GM21576 (cell line): ENCODE results near the gene ICAM4.
A peak's percentile ranks its signal among the peaks of the same experiment; 100 is the strongest.

Experiments
- ATAC-seq: cut with Tn5 transposase; IDR thresholded peaks from one replicate; pipeline ENCODE4 v1.9.1; 2021; ENCODE audit warnings: mild to moderate bottlenecking, moderate library complexity; ENCODE audit not compliant: unreplicated experiment

The ICAM4 gene

GRCh38 chr19:10290357-10290875 lies 3.7 kb downstream of the ICAM4 start:
- ATAC-seq: no peak

GRCh38 chr19:10290876-10291553 lies 4.3 kb downstream of the ICAM4 start:
- ATAC-seq: no peak

GRCh38 chr19:10291554-10292205 lies 4.9 kb downstream of the ICAM4 start:
- ATAC-seq: no peak

- peak; percentile 37 for ATAC-seq
These were observed 5.5 kb downstream of the ICAM4 start for GRCh38 chr19:10292206-10292788.

GRCh38 chr19:10292789-10293636 lies 6.3 kb downstream of the ICAM4 start:
- ATAC-seq: no peak

GRCh38 chr19:10293637-10294367 lies 7.0 kb downstream of the ICAM4 start:
- ATAC-seq: no peak

- ATAC-seq: no peak
These were observed 7.6 kb downstream of the ICAM4 start for GRCh38 chr19:10294368-10294697.

GRCh38 chr19:10295305-10295846 lies 8.6 kb downstream of the ICAM4 start:
- ATAC-seq: no peak

GRCh38 chr19:10295847-10296591 lies 9.3 kb downstream of the ICAM4 start:
- no peak for ATAC-seq

GRCh38 chr19:10299545-10300458 lies 13.0 kb downstream of the ICAM4 start:
- no peak for ATAC-seq

GRCh38 chr19:10305139-10305806 lies 18.5 kb downstream of the ICAM4 start:
- no peak for ATAC-seq

- ATAC-seq: no peak
These were observed 19.6 kb downstream of the ICAM4 start for GRCh38 chr19:10306327-10306726.

GRCh38 chr19:10309423-10309822 lies 22.7 kb downstream of the ICAM4 start, which contains the start of gene ZGLP1:
Gene ZGLP1, minus strand, starts transcription at chr19:10309815.
- ATAC-seq: no peak

- peak; percentile 57 for ATAC-seq
These were observed 28.8 kb downstream of the ICAM4 start, which contains the start of gene FDX2 for GRCh38 chr19:10315335-10316214. Gene FDX2, minus strand, starts transcription at chr19:10316015. Its CDS starts 19 bp downstream, at chr19:10315996.

- no peak for ATAC-seq
These were observed 29.7 kb downstream of the ICAM4 start for GRCh38 chr19:10316229-10317044.
